Measurements from ENCODE around the gene PLBD2. TPM values are rescaled to one million over a fixed set of nuclear protein-coding genes. Genes with fewer than 3 reads are reported as not detected.

PLBD2 gene
- total RNA-seq, 1 experiment from 2014 or later = 31.4 TPM

GRCh38 chr12:113326775-113327395 is 31.5 kb upstream of the PLBD2 start:
- H2BK5ac ChIP-seq (ENCODE audit: insufficient read length, low read length) = no peak overlapping the region
- H3K27ac Mint-ChIP-seq = no peak overlapping the region; a peak in 1 of 7 replicates
- H3K4me1 Mint-ChIP-seq = peaks cover 5 to 7% of the 10 kb centered on the region in 2 experiments; a peak in 3 of 4 replicates
- H3K4me3 Mint-ChIP-seq = no peak overlapping the region
- H4K5ac ChIP-seq (ENCODE audit: insufficient read length, low read depth, low read length) = no peak overlapping the region
- no peak overlapping the region for H3K9ac ChIP-seq (ENCODE audit: extremely low read depth, insufficient read length, low read length)
- H4K91ac ChIP-seq (ENCODE audit: insufficient read length, low read depth, low read length) = no peak overlapping the region
- no peak overlapping the region for H3K4me2 ChIP-seq (ENCODE audit: insufficient read depth, insufficient read length, low read length)
- no peak overlapping the region for H3K18ac ChIP-seq (ENCODE audit: insufficient read length, low read depth, low read length)
- no peak overlapping the region for H2BK12ac ChIP-seq (ENCODE audit: insufficient read length, low read depth, low read length)
- no peak overlapping the region for H4K8ac ChIP-seq (replicated peaks; ENCODE audit: insufficient read length, low read depth, low read length)
- no peak overlapping the region for H2BK15ac ChIP-seq (ENCODE audit: low read depth, low read length)
- H4K20me1 ChIP-seq (ENCODE audit: control insufficient read depth, insufficient read depth, insufficient read length) = no peaks in the 10 kb centered on the region
- H3K79me1 ChIP-seq (ENCODE audit: insufficient read depth, low read depth, low read length, poor library complexity, severe bottlenecking) = no peaks in the 10 kb centered on the region
- H3K27me3 Mint-ChIP-seq (ENCODE audit: low read depth) = no peaks in the 10 kb centered on the region; the same call in 1 of the 2 replicates
- H2AK5ac ChIP-seq (ENCODE audit: insufficient read length, low read length) = no peak overlapping the region
- no peak overlapping the region for H3K23ac ChIP-seq (ENCODE audit: insufficient read length, low read depth, low read length)
- H2BK120ac ChIP-seq (ENCODE audit: low read depth, low read length, poor library complexity, severe bottlenecking) = no peak overlapping the region
- no peak for TF ChIP-seq CTCF (conservative IDR thresholded peaks at IDR 0.05)
- no peaks in the 10 kb centered on the region for H3K4me1 ChIP-seq (ENCODE audit: insufficient read depth, low read length)
- DNase-seq = no peak
- no CpG with 5 or more reads among the region's 4 CpGs for WGBS (ENCODE audit: extremely low coverage, insufficient read length, low lambda C conversion rate)
- H3K23me2 ChIP-seq (ENCODE audit: insufficient read length, low read depth, low read length, poor library complexity, severe bottlenecking) = no peaks in the 10 kb centered on the region
- no peaks in the 10 kb centered on the region; a peak in 1 of 5 replicates for H3K9me3 Mint-ChIP-seq
- H3K4ac ChIP-seq (ENCODE audit: low read depth, low read length) = no peak overlapping the region
- no peak overlapping the region for H2BK20ac ChIP-seq (ENCODE audit: low read depth, low read length, poor library complexity, severe bottlenecking)
- H3K56ac ChIP-seq (ENCODE audit: insufficient read length, low read depth, low read length) = no peak overlapping the region
- H3K14ac ChIP-seq (ENCODE audit: insufficient read depth, low read length) = no peak overlapping the region
- no peaks in the 10 kb centered on the region for H3K27me3 ChIP-seq (ENCODE audit: insufficient read depth, low read length)
- no peak overlapping the region for H3T11ph ChIP-seq (ENCODE audit: low read length)
- peaks cover 3 to 36% (median 15%) of the 10 kb centered on the region in 3 experiments; a peak in 6 of 7 replicates for H3K36me3 Mint-ChIP-seq (ENCODE audit: insufficient read depth in 1 of 3, low read depth in 3 of 3)
- no peak overlapping the region for H2AFZ ChIP-seq (ENCODE audit: low read length)
- no peaks in the 10 kb centered on the region for H3K79me2 ChIP-seq (ENCODE audit: insufficient read depth, low read length)
- H3K27ac ChIP-seq (ENCODE audit: insufficient read length, low read depth, low read length) = no peak overlapping the region
- no peaks in the 10 kb centered on the region for H3K9me3 ChIP-seq (ENCODE audit: control insufficient read depth, low read depth, low read length)
